ENCODE results near the gene PPP3R1. TPM values are rescaled to one million over a fixed set of nuclear protein-coding genes. Genes with fewer than 3 reads are reported as not detected.

The PPP3R1 gene
- total RNA-seq, 1 experiment from 2014 or later: 74.2 TPM

- no peak overlapping the region for H4K91ac ChIP-seq (ENCODE audit: insufficient read length, low read depth, low read length)
- H2BK5ac ChIP-seq (ENCODE audit: insufficient read length, low read length): no peak overlapping the region
- Mint-ChIP-seq H3K27ac (no peak overlapping the region), H3K4me3 (no peak overlapping the region), H3K27me3 (ENCODE audit: low read depth) (no peaks in the 10 kb centered on the region), H3K9me3 (no peaks in the 10 kb centered on the region), H3K4me1 (peaks cover 17 to 19% of the 10 kb centered on the region in 2 experiments), H3K36me3 (ENCODE audit: insufficient read depth in 1 of 3, low read depth in 3 of 3) (peaks cover 0 to under 1% (median 0%) of the 10 kb centered on the region in 3 experiments; a peak in 1 of 7 replicates)
- H2BK20ac ChIP-seq (ENCODE audit: low read depth, low read length, poor library complexity, severe bottlenecking): no peak overlapping the region
- H3T11ph ChIP-seq (ENCODE audit: low read length): no peak overlapping the region
- WGBS (ENCODE audit: extremely low coverage, insufficient read length, low lambda C conversion rate): no CpG with 5 or more reads among the region's 2 CpGs
- H3K18ac ChIP-seq (ENCODE audit: insufficient read length, low read depth, low read length): no peak overlapping the region
- DNase-seq: no peak
- no peaks in the 10 kb centered on the region for H4K20me1 ChIP-seq (ENCODE audit: control insufficient read depth, insufficient read depth, insufficient read length)
- no peak overlapping the region for H4K8ac ChIP-seq (replicated peaks; ENCODE audit: insufficient read length, low read depth, low read length)
- H3K14ac ChIP-seq (ENCODE audit: insufficient read depth, low read length): no peak overlapping the region
- H3K23ac ChIP-seq (ENCODE audit: insufficient read length, low read depth, low read length): no peak overlapping the region
- H3K27ac ChIP-seq (ENCODE audit: insufficient read length, low read depth, low read length): no peak overlapping the region
- H2BK15ac ChIP-seq (ENCODE audit: low read depth, low read length): no peak overlapping the region
- H3K4ac ChIP-seq (ENCODE audit: low read depth, low read length): no peak overlapping the region
- H3K56ac ChIP-seq (ENCODE audit: insufficient read length, low read depth, low read length): no peak overlapping the region
- H3K23me2 ChIP-seq (ENCODE audit: insufficient read length, low read depth, low read length, poor library complexity, severe bottlenecking): no peaks in the 10 kb centered on the region
- H3K27me3 ChIP-seq (ENCODE audit: insufficient read depth, low read length): no peaks in the 10 kb centered on the region
- no peak overlapping the region for H2BK12ac ChIP-seq (ENCODE audit: insufficient read length, low read depth, low read length)
- no peaks in the 10 kb centered on the region for H3K9me3 ChIP-seq (ENCODE audit: control insufficient read depth, low read depth, low read length)
- H3K79me2 ChIP-seq (ENCODE audit: insufficient read depth, low read length): peaks cover 72% of the 10 kb centered on the region
- no peak overlapping the region for H2AFZ ChIP-seq (ENCODE audit: low read length)
- no peak overlapping the region for H4K5ac ChIP-seq (ENCODE audit: insufficient read length, low read depth, low read length)
- peaks cover 3% of the 10 kb centered on the region for H3K79me1 ChIP-seq (ENCODE audit: insufficient read depth, low read depth, low read length, poor library complexity, severe bottlenecking)
- peak; percentile 38; the same call in 1 of the 3 replicates for TF ChIP-seq CTCF (conservative IDR thresholded peaks at IDR 0.05)
- H3K4me2 ChIP-seq (ENCODE audit: insufficient read depth, insufficient read length, low read length): no peak overlapping the region
- no peak overlapping the region for H2BK120ac ChIP-seq (ENCODE audit: low read depth, low read length, poor library complexity, severe bottlenecking)
- H3K4me1 ChIP-seq (ENCODE audit: insufficient read depth, low read length): peaks cover 6% of the 10 kb centered on the region
- H3K9ac ChIP-seq (ENCODE audit: extremely low read depth, insufficient read length, low read length): no peak overlapping the region
- H2AK5ac ChIP-seq (ENCODE audit: insufficient read length, low read length): no peak overlapping the region
Observed at GRCh38 chr2:68244456-68244855, 7.9 kb downstream of the PPP3R1 start.

Measured in H9 (cell line).